ENCODE results near the gene RIC3. TPM values are rescaled to one million over a fixed set of nuclear protein-coding genes. Genes with fewer than 3 reads are reported as not detected.

RIC3 gene
- total RNA-seq, 4 donors from 2014 or later = 11.8 to 28.2 (median 18.9) TPM

GRCh38 chr11:8186429-8186828 is 17.6 kb upstream of the RIC3 start:
- no peak overlapping the region for H3K27ac ChIP-seq
- no peaks in the 10 kb centered on the region for H3K4me1 ChIP-seq
- no peak for TF ChIP-seq EP300 (IDR thresholded peaks at IDR 0.05)
- TF ChIP-seq POLR2A (IDR thresholded peaks at IDR 0.05) = no peak
- TF ChIP-seq, protein P1, sequence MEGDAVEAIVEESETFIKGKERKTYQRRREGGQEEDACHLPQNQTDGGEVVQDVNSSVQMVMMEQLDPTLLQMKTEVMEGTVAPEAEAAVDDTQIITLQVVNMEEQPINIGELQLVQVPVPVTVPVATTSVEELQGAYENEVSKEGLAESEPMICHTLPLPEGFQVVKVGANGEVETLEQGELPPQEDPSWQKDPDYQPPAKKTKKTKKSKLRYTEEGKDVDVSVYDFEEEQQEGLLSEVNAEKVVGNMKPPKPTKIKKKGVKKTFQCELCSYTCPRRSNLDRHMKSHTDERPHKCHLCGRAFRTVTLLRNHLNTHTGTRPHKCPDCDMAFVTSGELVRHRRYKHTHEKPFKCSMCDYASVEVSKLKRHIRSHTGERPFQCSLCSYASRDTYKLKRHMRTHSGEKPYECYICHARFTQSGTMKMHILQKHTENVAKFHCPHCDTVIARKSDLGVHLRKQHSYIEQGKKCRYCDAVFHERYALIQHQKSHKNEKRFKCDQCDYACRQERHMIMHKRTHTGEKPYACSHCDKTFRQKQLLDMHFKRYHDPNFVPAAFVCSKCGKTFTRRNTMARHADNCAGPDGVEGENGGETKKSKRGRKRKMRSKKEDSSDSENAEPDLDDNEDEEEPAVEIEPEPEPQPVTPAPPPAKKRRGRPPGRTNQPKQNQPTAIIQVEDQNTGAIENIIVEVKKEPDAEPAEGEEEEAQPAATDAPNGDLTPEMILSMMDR (IDR thresholded peaks at IDR 0.05) = no peak
- no peaks in the 10 kb centered on the region for H3K27me3 ChIP-seq
- WGBS, 2 donors = 80 to 94% methylated on average over 2 of the region's 2 CpGs
- no peak for DNase-seq (ENCODE audit: low spot score in 2 of 2)
- no peaks in the 10 kb centered on the region for H3K36me3 ChIP-seq
- peaks cover 0 to 8% (median 0%) of the 10 kb centered on the region in 4 donors for H3K9me3 ChIP-seq
- H3K4me3 ChIP-seq = no peak overlapping the region

DNA sequence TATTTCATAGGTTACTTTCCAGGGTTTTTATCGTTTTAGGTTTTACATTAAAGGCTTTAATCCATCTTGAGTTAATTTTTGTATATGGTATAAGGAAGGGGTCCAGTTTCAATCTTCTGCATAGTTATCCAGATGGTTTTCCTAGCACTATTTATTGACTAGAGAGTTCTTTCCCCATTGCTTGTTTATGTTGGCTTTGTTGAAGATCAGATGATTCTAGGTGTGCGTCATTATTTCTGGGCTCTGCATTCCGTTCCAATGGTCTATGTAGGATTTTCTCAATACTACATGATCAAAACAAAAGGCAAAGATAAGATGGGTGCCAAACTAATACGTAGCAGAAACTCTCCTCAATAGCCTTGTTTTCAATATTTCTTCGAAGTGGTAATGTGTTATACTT is 14.3 kb upstream of the RIC3 start:
- H3K4me1 ChIP-seq = no peaks in the 10 kb centered on the region
- H3K27me3 ChIP-seq = no peaks in the 10 kb centered on the region
- H3K4me3 ChIP-seq = no peak overlapping the region
- no peak overlapping the region for H3K27ac ChIP-seq
- WGBS, 2 donors = 65 to 77% methylated on average over 5 of the region's 5 CpGs
- DNase-seq (ENCODE audit: low spot score in 2 of 2) = no peak
- no peaks in the 10 kb centered on the region for H3K36me3 ChIP-seq
- no peak for TF ChIP-seq POLR2A (IDR thresholded peaks at IDR 0.05)
- no peak for TF ChIP-seq EP300 (IDR thresholded peaks at IDR 0.05)
- TF ChIP-seq, protein P1 (IDR thresholded peaks at IDR 0.05) = no peak
- H3K9me3 ChIP-seq = peaks cover 0 to 8% (median 0%) of the 10 kb centered on the region in 4 donors

DNA sequence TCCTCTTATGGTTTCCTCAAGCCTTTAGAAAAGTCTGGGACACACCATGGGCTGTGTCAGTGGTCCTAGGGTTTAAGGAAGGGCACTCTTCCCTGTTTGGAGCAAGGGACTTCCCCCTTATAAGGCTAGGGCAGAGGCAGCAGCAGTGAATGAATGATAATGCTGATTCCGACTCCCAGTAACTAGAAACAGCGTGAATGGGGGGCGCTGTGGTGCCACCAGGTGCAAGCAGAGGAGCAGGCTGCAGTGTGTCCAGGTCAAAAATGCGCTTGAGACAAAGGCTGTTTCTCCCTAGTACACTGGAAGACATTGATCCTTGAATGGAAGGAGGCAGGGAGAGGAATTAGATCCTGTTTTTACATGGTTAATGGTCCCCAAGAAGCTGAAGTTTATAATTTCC is 11.6 kb upstream of the RIC3 start:
- peaks cover 0 to 3% (median 0%) of the 10 kb centered on the region in 4 donors for H3K9me3 ChIP-seq
- H3K4me1 ChIP-seq = no peaks in the 10 kb centered on the region
- no peak overlapping the region for H3K4me3 ChIP-seq
- no peak overlapping the region for H3K27ac ChIP-seq
- TF ChIP-seq POLR2A (IDR thresholded peaks at IDR 0.05) = no peak
- no peak for TF ChIP-seq EP300 (IDR thresholded peaks at IDR 0.05)
- TF ChIP-seq, protein P1 (IDR thresholded peaks at IDR 0.05) = no peak
- 32 to 45% methylated on average over 4 of the region's 4 CpGs for WGBS, 2 donors
- no peaks in the 10 kb centered on the region for H3K36me3 ChIP-seq
- DNase-seq (ENCODE audit: low spot score in 2 of 2) = no peak
- H3K27me3 ChIP-seq = peaks cover 0 to 5% of the 10 kb centered on the region in 2 donors

DNA sequence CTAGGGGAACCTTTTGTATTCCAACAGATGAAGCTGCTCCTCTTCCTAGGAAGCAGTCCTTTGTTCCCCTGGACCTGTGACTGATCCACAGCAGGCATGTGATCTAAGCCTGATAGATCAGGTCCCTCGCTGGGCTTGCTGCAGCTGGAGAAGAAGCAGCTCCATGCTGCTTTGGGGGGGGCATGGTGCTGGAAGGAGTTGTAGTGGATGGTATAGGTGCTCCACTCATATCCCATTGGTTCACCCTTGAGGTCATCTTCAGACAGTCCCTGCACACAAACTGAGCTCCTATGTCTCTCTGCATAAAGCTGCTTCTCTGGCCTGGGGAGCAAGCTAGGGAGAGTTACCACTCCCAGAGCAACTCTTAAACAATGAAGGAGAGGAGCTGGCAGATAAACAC is 9.5 kb upstream of the RIC3 start:
- DNase-seq (ENCODE audit: low spot score in 2 of 2) = no peak
- Histone ChIP-seq H3K27me3 (peaks cover 0 to 9% of the 10 kb centered on the region in 2 donors), H3K9me3 (no peaks in the 10 kb centered on the region), H3K4me1 (no peaks in the 10 kb centered on the region), H3K27ac (no peak overlapping the region), H3K4me3 (no peak overlapping the region), H3K36me3 (no peaks in the 10 kb centered on the region)
- no peak for TF ChIP-seq POLR2A (IDR thresholded peaks at IDR 0.05)
- TF ChIP-seq, protein P1 (IDR thresholded peaks at IDR 0.05) = no peak
- TF ChIP-seq EP300 (IDR thresholded peaks at IDR 0.05) = no peak
- WGBS, 2 donors = 36 to 79% methylated on average over 1 of the region's 1 CpG

- no peak for DNase-seq (ENCODE audit: low spot score in 2 of 2)
- Histone ChIP-seq H3K9me3 (no peaks in the 10 kb centered on the region), H3K36me3 (no peaks in the 10 kb centered on the region), H3K4me3 (no peak overlapping the region), H3K27ac (no peak overlapping the region), H3K4me1 (no peaks in the 10 kb centered on the region), H3K27me3 (peaks cover 0 to 9% of the 10 kb centered on the region in 2 donors)
- TF ChIP-seq, protein P1 (IDR thresholded peaks at IDR 0.05) = no peak
- no peak for TF ChIP-seq EP300 (IDR thresholded peaks at IDR 0.05)
- TF ChIP-seq POLR2A (IDR thresholded peaks at IDR 0.05) = no peak
- WGBS, 2 donors = 42 to 49% methylated on average over 5 of the region's 5 CpGs
Observed at GRCh38 chr11:8177136-8177535, 8.3 kb upstream of the RIC3 start.

Measured in tibial nerve (tissue), 4 donors.